HG02642 (cell line): Measurements from ENCODE around the gene NARS2.

Source experiments
- ATAC-seq: cut with Tn5 transposase; IDR thresholded peaks from one replicate; pipeline ENCODE4 v1.9.1; 2021; ENCODE audit warnings: mild to moderate bottlenecking; ENCODE audit not compliant: unreplicated experiment, poor library complexity

The NARS2 gene

GRCh38 chr11:78420255-78420764 is 154.4 kb downstream of the NARS2 start:
- ATAC-seq = no peak

GRCh38 chr11:78419327-78419726 is 155.3 kb downstream of the NARS2 start:
- no peak for ATAC-seq

- no peak for ATAC-seq
Measured at GRCh38 chr11:78418584-78419211, 156.0 kb downstream of the NARS2 start.

GRCh38 chr11:78417888-78418583 is 156.6 kb downstream of the NARS2 start:
- ATAC-seq = peak; percentile 63

GRCh38 chr11:78417175-78417887 is 157.3 kb downstream of the NARS2 start, which contains the start of gene GAB2:
TSS of gene GAB2 (minus strand) at chr11:78417820. CDS start at chr11:78417720, 100 bp downstream.
- peak; percentile 16 for ATAC-seq

GRCh38 chr11:78416285-78417174 is 158.1 kb downstream of the NARS2 start:
- peak; percentile 59 for ATAC-seq

GRCh38 chr11:78415338-78415737 is 159.3 kb downstream of the NARS2 start:
- ATAC-seq = no peak

GRCh38 chr11:78414321-78415051 is 160.2 kb downstream of the NARS2 start:
- no peak for ATAC-seq

GRCh38 chr11:78408619-78409018 is 166.0 kb downstream of the NARS2 start:
- ATAC-seq = no peak

GRCh38 chr11:78406568-78407196 is 168.0 kb downstream of the NARS2 start:
- no peak for ATAC-seq

- no peak for ATAC-seq
Measured at GRCh38 chr11:78405805-78406204, 168.9 kb downstream of the NARS2 start.

- ATAC-seq = no peak
Measured at GRCh38 chr11:78403781-78404180, 170.9 kb downstream of the NARS2 start.

GRCh38 chr11:78402847-78403246 is 171.8 kb downstream of the NARS2 start:
- ATAC-seq = no peak

GRCh38 chr11:78400702-78401101 is 174.0 kb downstream of the NARS2 start:
- no peak for ATAC-seq

- no peak for ATAC-seq
Measured at GRCh38 chr11:78400116-78400515, 174.5 kb downstream of the NARS2 start.

GRCh38 chr11:78399136-78399535 is 175.5 kb downstream of the NARS2 start:
- no peak for ATAC-seq

GRCh38 chr11:78398715-78399114 is 175.9 kb downstream of the NARS2 start:
- no peak for ATAC-seq

- ATAC-seq = no peak
Measured at GRCh38 chr11:78397398-78397797, 177.3 kb downstream of the NARS2 start.

GRCh38 chr11:78395597-78395996 is 179.1 kb downstream of the NARS2 start:
- no peak for ATAC-seq
